Measurements from ENCODE around the gene NFIA.
"Not testable (repeated sequence)": the region's sequence is repeated elsewhere in the genome, so short reads cannot be mapped to it uniquely, and the experiment has no call there.

NFIA gene

GRCh38 chr1:61075833-61076232 is 6.5 kb upstream of the NFIA start:
- H3K4me3 Mint-ChIP-seq: peak overlapping the region; percentile 90
- H3K27me3 Mint-ChIP-seq: peaks cover 42% of the 10 kb centered on the region
- H3K27ac Mint-ChIP-seq, H3K36me3 Mint-ChIP-seq, DNase-seq, H3K9me3 Mint-ChIP-seq: not testable (repeated sequence)
- CTCF ChIA-PET: interaction anchor here (3.5 kb wide), 1 partner anchor 26 kb away, joined by 20 read pairs; no protein-coding TSS in a partner anchor
- peaks cover 37% of the 10 kb centered on the region for H3K4me1 Mint-ChIP-seq

DNA sequence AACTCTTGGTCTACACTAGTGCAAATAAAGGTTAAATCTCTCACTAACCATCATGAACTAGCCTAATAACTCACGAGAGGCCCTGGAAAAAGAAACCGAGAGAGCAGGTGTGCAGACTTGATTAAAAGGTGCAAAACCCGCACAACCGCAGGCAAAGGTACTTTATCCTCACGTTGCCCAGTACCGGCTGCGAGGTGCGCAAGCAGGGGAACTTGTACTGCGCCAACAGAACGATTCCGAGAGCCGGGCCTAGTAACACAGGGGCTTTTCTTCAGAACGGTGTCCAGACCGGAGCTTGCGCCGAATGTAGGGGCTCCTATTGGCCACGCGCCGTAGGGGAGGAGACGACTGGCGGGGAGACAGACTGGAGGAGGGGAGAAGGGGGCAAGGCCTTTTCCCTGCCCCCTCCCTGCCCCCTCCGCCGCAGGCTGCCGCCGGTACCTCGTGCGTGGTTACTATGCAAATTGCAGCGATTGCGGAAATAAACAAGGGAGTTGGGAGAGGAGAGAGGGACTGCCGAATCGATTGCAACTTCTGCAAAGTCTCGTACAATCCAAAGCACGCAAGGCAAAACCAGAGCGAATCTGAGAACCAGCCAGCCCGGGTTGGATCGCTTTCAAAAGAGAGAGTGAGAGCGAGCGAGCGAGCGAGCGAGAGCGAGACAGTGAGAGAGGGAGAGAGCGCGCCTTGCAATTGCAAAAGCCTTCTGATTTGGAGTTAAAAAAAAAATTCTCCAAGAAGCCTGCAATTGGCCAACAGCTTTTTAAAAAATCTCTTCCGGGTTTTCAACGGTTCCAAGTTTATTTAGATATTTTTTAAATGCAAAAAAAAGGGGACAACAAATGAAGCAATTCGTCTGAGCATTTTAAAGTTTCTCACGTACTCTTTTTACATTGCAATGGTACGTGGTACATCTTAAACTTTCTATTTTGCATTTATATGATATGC is 5.4 kb upstream of the NFIA start:
- H3K36me3 Mint-ChIP-seq: no peaks in the 10 kb centered on the region
- H3K9me3 Mint-ChIP-seq: no peaks in the 10 kb centered on the region
- H3K4me1 Mint-ChIP-seq: peaks cover 45% of the 10 kb centered on the region
- peak overlapping the region; percentile 90 for H3K4me3 Mint-ChIP-seq
- CTCF ChIA-PET: interaction anchor here (3.5 kb wide), 1 partner anchor 27 kb away, joined by 20 read pairs; no protein-coding TSS in a partner anchor
- peak overlapping the region; percentile 97 for H3K27ac Mint-ChIP-seq
- peak; percentile 86 for DNase-seq
- peaks cover 45% of the 10 kb centered on the region for H3K27me3 Mint-ChIP-seq

DNA sequence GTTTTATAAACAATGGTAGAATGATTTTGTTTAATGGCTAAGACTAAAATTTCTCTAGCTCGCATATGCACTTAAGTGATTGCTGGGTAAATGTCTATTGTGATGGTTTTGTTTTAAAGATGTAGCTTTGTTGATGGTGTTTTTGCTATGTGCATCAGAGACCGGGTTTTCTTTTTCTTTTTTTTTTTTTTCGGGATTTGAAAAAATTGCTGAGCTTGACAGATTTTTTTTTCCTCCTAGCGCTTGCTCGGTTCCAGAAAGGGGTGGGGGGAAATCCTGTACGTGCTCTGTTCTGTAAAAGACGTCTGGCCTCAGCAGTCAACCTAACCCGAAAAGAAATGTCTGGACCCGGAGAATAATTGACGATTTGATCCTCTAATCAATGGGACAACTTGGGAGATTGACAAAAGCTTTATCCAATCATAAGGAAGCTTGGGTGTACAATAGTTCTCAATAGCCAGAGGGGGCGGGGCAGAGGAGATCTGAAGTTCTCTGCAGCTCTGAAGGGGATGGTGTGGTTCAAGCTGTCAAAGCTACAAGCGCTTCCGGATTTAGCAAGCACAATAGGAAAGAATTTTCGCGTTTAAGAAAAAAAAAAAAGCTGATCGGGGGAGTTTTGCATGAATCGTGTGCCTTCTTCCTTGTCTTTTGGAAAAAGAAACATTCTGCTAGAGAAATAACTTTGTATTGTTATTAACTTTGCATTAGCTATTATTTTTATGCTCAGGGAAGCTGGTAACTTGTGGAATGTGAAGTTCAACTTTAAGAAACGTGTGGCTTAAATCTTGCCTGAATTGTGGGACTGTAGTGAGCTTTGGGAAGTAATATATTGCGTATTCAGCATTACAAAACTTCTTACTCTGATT is 4.5 kb upstream of the NFIA start:
- H3K4me3 Mint-ChIP-seq: peak overlapping the region; percentile 90
- DNase-seq: peak; percentile 95
- no peaks in the 10 kb centered on the region for H3K9me3 Mint-ChIP-seq
- H3K36me3 Mint-ChIP-seq: peaks cover 2% of the 10 kb centered on the region
- CTCF ChIA-PET: interaction anchor here (1.2 to 3.5 kb wide), 3 partner anchors 25 to 35 kb away, joined by 3 to 20 read pairs (median 5); no protein-coding TSS in a partner anchor
- H3K27ac Mint-ChIP-seq: peak overlapping the region; percentile 97
- H3K4me1 Mint-ChIP-seq: peaks cover 45% of the 10 kb centered on the region
- H3K27me3 Mint-ChIP-seq: peaks cover 51% of the 10 kb centered on the region

DNA sequence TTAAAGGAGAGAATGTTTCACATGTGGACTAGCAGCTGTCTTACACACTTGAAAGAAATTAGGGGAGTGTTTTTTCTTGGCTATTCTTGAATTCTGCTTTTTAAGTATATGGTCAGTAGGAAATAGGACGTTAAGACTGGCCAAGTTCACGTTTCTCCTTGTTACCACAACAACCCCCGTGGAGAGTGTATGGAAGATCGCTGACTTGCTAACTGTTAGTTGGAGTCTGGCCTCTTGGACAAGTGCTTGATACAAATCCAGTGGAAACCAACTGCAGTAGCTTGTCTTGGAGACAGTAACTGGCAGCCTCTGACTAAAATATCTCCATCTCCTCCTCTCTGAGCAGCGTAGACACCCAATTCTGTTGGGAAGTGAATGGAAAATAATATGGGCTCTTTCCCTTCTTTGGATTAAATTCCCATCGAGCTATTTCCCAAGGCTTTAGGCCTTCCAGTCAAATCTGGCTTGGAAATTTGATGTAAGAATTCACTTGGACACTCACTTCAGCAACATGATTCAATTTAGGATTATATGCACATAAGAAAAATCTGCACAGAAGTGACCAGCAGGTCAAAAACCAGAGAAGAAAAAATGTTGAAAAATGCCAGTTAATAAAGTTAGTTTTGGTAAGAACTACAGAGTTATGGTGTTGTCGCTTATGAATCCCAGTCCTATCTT is 3.6 kb upstream of the NFIA start:
- Mint-ChIP-seq H3K27ac (no peak overlapping the region), H3K36me3 (peaks cover 2% of the 10 kb centered on the region), H3K4me1 (peaks cover 46% of the 10 kb centered on the region), H3K27me3 (peaks cover 53% of the 10 kb centered on the region), H3K9me3 (no peaks in the 10 kb centered on the region), H3K4me3 (peak overlapping the region; percentile 90)
- CTCF ChIA-PET: interaction anchor here (1.2 to 3.5 kb wide), 3 partner anchors 26 to 36 kb away, joined by 3 to 20 read pairs (median 5); no protein-coding TSS in a partner anchor
- DNase-seq: no peak

GRCh38 chr1:61079296-61079897 is 3.0 kb upstream of the NFIA start:
- no peak for DNase-seq
- H3K9me3 Mint-ChIP-seq: no peaks in the 10 kb centered on the region
- CTCF ChIA-PET: interaction anchor here (3.5 kb wide), 1 partner anchor 30 kb away, joined by 20 read pairs; no protein-coding TSS in a partner anchor
- peaks cover 2% of the 10 kb centered on the region for H3K36me3 Mint-ChIP-seq
- H3K4me1 Mint-ChIP-seq: peaks cover 50% of the 10 kb centered on the region
- H3K4me3 Mint-ChIP-seq: no peak overlapping the region
- H3K27ac Mint-ChIP-seq: no peak overlapping the region
- H3K27me3 Mint-ChIP-seq: peaks cover 59% of the 10 kb centered on the region

DNA sequence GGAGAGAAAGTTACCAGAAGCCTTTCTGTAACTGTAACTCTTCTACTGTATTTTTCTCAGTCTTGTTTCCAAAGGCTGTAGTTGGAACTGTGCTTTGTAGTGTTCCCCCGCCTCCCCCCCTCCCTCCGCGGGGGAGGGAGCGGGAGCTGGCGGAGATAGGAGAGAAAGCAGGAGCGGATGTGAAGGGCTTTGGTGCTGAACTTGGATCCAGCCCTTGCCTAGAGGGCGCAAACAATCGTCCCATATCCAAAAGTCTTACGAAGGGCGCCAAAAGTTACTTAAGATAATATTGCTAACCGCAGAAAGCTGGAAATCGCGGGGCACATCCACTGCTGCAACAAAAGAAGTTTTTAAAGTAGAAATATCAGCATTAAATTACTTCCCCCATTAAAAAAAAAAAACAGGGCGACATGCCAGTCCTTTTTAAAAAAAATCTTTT is 2.4 kb upstream of the NFIA start:
- peak overlapping the region; percentile 21 for H3K4me3 Mint-ChIP-seq
- no peaks in the 10 kb centered on the region for H3K9me3 Mint-ChIP-seq
- DNase-seq: peak; percentile 23
- no peak overlapping the region for H3K27ac Mint-ChIP-seq
- H3K27me3 Mint-ChIP-seq: peaks cover 60% of the 10 kb centered on the region
- H3K36me3 Mint-ChIP-seq: peaks cover 2% of the 10 kb centered on the region
- CTCF ChIA-PET: no interaction called here
- H3K4me1 Mint-ChIP-seq: peaks cover 50% of the 10 kb centered on the region

GRCh38 chr1:61080413-61081143 is 1.8 kb upstream of the NFIA start:
- Mint-ChIP-seq H3K4me1 (peaks cover 50% of the 10 kb centered on the region), H3K27ac (no peak overlapping the region), H3K27me3 (peaks cover 60% of the 10 kb centered on the region)

DNA sequence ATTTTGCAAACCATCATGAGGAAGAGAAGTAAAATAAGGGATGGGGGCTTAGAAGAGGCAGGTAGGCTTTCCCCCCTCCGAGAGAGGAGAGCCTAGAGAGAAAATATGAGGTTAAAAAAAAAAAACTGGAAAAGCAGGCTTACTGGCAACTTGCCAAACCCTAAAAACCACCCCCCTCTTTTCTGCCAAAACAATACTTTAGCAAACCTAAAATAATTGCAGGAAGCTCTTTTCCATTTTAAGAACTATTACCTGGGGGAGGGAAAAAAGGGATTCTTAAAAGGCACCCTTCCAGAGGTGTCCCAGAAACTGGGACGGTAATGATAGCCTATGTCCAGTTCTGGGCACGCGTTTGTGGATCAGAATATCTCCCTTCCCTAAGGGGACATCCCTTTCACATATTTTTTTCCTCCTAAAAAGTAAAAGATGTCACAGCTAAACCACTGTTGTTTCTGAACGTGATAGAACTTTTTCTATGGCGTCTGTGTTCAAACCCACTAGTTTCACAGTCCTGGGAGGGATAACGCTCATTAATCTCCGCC is 1.1 kb upstream of the NFIA start:
- Mint-ChIP-seq H3K4me1 (peaks cover 48% of the 10 kb centered on the region), H3K4me3 (peak overlapping the region; percentile 62), H3K27ac (no peak overlapping the region), H3K36me3 (peaks cover 2% of the 10 kb centered on the region), H3K27me3 (peaks cover 60% of the 10 kb centered on the region), H3K9me3 (no peaks in the 10 kb centered on the region)
- CTCF ChIA-PET: interaction anchor here (1.8 kb wide), 1 partner anchor 31 kb away, joined by 10 read pairs; no protein-coding TSS in a partner anchor
- DNase-seq: no peak

More at GRCh38 chr1:61080413-61081143, 1.8 kb upstream of the NFIA start:
- Mint-ChIP-seq H3K36me3 (peaks cover 2% of the 10 kb centered on the region), H3K9me3 (no peaks in the 10 kb centered on the region), H3K4me3 (peak overlapping the region; percentile 6)
- DNase-seq: no peak
- CTCF ChIA-PET: no interaction called here

DNA sequence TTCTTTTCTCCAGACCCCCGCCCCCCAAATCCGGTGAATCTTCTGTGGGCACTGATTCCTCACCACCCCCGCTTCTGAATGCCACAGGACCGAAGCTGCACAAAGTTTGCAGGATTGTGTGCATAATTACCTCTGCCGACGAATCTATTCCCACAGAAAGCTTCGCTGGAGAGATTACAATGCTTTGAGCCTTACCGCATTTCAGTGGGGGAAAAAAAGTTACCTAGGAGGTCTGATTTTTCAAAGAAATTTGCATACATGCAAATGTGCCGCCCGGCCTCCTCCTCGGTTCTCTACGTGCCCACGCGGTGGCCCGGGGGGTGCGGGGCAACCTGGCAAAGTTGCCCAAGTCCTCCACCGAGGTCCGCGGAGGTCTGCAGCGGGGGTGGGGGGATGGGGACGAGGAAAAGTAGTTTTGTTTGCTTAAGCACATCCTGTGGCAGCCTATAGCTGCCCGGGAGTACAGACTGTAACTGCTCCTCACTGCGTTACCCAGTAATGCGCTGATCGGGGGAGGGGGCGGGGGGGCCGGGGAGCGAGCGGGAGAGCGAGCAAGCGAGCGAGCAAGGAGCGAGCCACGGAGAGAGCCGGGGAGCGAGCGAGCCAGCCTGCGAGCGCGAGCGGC is 563 bp upstream of the NFIA start:
- Mint-ChIP-seq H3K36me3 (peaks cover 2% of the 10 kb centered on the region), H3K27me3 (peaks cover 60% of the 10 kb centered on the region), H3K27ac (no peak overlapping the region), H3K9me3 (no peaks in the 10 kb centered on the region), H3K4me1 (peaks cover 42% of the 10 kb centered on the region), H3K4me3 (peak overlapping the region; percentile 62)
- CTCF ChIA-PET: interaction anchor here (1.8 kb wide), 1 partner anchor 32 kb away, joined by 10 read pairs; no protein-coding TSS in a partner anchor
- DNase-seq: peak; percentile 47

DNA sequence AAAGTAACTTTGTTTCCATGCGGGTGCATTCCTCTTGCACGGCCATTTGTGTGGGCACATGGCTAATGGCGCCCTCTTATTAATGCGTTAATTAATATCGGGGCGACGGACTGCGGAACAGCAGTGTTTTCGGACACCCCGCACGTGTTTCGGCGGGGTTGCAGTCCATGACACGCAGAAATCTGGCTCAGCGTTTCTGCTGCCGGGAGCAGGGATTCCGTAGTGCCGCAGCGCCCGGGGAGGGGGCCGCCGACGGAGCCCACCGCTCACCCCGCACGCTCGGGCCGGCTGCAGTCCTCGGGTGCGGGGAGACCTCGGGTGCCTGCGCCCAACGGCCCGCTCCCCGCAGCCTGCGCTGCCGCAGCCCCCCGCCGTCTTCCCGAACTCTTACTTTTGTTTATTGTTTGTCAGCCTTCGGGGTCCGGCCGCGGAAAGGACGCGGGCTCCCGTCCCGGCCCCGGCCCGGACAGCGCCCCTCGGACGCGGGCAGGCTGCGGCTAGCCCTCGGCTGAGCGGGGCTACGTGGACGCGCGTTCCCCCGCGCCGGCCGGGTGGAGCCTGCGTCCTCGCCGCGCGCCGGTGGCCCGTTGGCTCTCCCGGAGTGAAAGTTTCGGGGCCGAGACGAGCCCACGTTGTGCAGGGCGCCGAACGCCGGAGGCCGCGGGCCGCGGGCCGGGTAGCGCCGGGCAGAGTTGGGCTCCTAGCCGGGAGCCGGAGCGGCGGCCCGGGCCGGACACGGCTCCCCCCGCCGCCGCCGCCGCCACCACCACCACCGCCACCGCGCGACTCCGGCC is 849 bp downstream of the NFIA start:
- CTCF ChIA-PET: interaction anchor here (1.8 kb wide), 1 partner anchor 33 kb away, joined by 10 read pairs; no protein-coding TSS in a partner anchor
- Mint-ChIP-seq H3K4me1 (peaks cover 38% of the 10 kb centered on the region), H3K27me3 (peaks cover 57% of the 10 kb centered on the region), H3K36me3 (peaks cover 2% of the 10 kb centered on the region), H3K27ac (no peak overlapping the region), H3K9me3 (no peaks in the 10 kb centered on the region), H3K4me3 (peak overlapping the region; percentile 83)
- DNase-seq: peak; percentile 23

GRCh38 chr1:61083807-61084440 is 1.6 kb downstream of the NFIA start:
- CTCF ChIA-PET: no interaction called here
- H3K27ac Mint-ChIP-seq: no peak overlapping the region
- no peak for DNase-seq
- H3K36me3 Mint-ChIP-seq: peaks cover 2% of the 10 kb centered on the region
- peaks cover 31% of the 10 kb centered on the region for H3K4me1 Mint-ChIP-seq
- no peaks in the 10 kb centered on the region for H3K9me3 Mint-ChIP-seq
- H3K4me3 Mint-ChIP-seq: peak overlapping the region; percentile 80
- peaks cover 50% of the 10 kb centered on the region for H3K27me3 Mint-ChIP-seq

Measured in activated naive CD4-positive, alpha-beta T cell treated with anti-CD3 and anti-CD28 coated beads, Interleukin-2, amount 10 ng/mL, durations not matched to agents 7 days and 5 days (primary cell).